MM.1S (cell line): ENCODE measurements around the gene YOD1.

Source experiments
- DNase-seq: peaks from one replicate; pipeline ENCODE4 v3.0.0-alpha.2; 2015
- H2AFZ ChIP-seq: fragments of 300-600 bp; sonication (generic); 2 replicates; pipeline ENCODE4 v1.6.0; 2016; ENCODE audit warnings: antibody characterized with exemption, low read length
- H3F3A ChIP-seq: fragments of 300-600 bp; sonication (generic); 2 replicates; pipeline ENCODE4 v1.6.1; 2016; ENCODE audit warnings: mild to moderate bottlenecking, antibody characterized with exemption, low read length, moderate library complexity, mixed read lengths; ENCODE audit not compliant: insufficient read depth
- H3K27ac ChIP-seq: fragments of 300-600 bp; sonication (generic); 2 replicates; pipeline ENCODE4 v1.5.1; 2016; ENCODE audit warnings: mild to moderate bottlenecking, low read length
- H3K27me3 ChIP-seq: fragments of 300-600 bp; sonication (generic); replicated peaks from 2 replicates; pipeline ENCODE4 v1.6.0; 2016; ENCODE audit warnings: low read length; ENCODE audit not compliant: insufficient read depth
- H3K36me3 ChIP-seq: fragments of 300-600 bp; sonication (generic); replicated peaks from 2 replicates; pipeline ENCODE4 v1.6.1; 2016; ENCODE audit warnings: mild to moderate bottlenecking, low read length, mixed read lengths; ENCODE audit not compliant: insufficient read depth
- H3K4me1 ChIP-seq: fragments of 300-600 bp; sonication (generic); 2 replicates; pipeline ENCODE4 v1.6.1; 2016; ENCODE audit warnings: low read length, mixed read lengths
- H3K4me2 ChIP-seq: fragments of 300-600 bp; sonication (generic); 2 replicates; pipeline ENCODE4 v1.6.0; 2016; ENCODE audit warnings: low read depth, low read length
- H3K4me3 ChIP-seq: fragments of 300-600 bp; sonication (generic); 2 replicates; pipeline ENCODE4 v1.5.1; 2016; ENCODE audit warnings: low read length, mixed read lengths
- H3K79me2 ChIP-seq: fragments of 300-600 bp; sonication (generic); 2 replicates; pipeline ENCODE4 v1.6.1; 2016; ENCODE audit warnings: mixed run types, low read length, mixed read lengths
- H3K9ac ChIP-seq: fragments of 300-600 bp; sonication (generic); 2 replicates; pipeline ENCODE4 v1.6.1; 2016; ENCODE audit warnings: low read length, mixed read lengths
- H3K9me2 ChIP-seq: fragments of 300-600 bp; sonication (generic); replicated peaks from 2 replicates; pipeline ENCODE4 v1.6.1; 2016; ENCODE audit warnings: mild to moderate bottlenecking, low read length, mixed read lengths; ENCODE audit not compliant: insufficient read depth
- H3K9me3 ChIP-seq: fragments of 300-600 bp; sonication (generic); replicated peaks from 2 replicates; pipeline ENCODE4 v1.6.1; 2016; ENCODE audit warnings: mild to moderate bottlenecking, low read length, mixed read lengths; ENCODE audit not compliant: insufficient read depth
- H4K20me1 ChIP-seq: fragments of 300-600 bp; sonication (generic); 2 replicates; pipeline ENCODE4 v1.6.1; 2016; ENCODE audit warnings: mild to moderate bottlenecking, low read length, moderate library complexity, mixed read lengths; ENCODE audit not compliant: insufficient read depth
- CTCF ChIP-seq: fragments of 300-600 bp; sonication (generic); IDR thresholded peaks from 2 replicates; pipeline ENCODE4 v1.5.1; 2016; ENCODE audit warnings: antibody characterized with exemption, low read length, mixed read lengths
- EZH2 ChIP-seq: fragments of 300-600 bp; sonication (generic); optimal IDR thresholded peaks from 2 replicates; pipeline ENCODE3; 2017; ENCODE audit warnings: low read depth, mild to moderate bottlenecking, antibody characterized with exemption, low read length, mixed read lengths
- EZH2phosphoT487 ChIP-seq: fragments of 300-600 bp; sonication (generic); IDR thresholded peaks from 2 replicates; pipeline ENCODE4 v1.6.1; 2018; ENCODE audit warnings: antibody characterized with exemption, low read length

YOD1 gene

GRCh38 chr1:207020709-207021107, 30.3 kb downstream of the YOD1 start:
- Histone ChIP-seq H3F3A (no peaks in the 10 kb centered on the region), H3K9me3 (no peaks in the 10 kb centered on the region), H3K9me2 (no peaks in the 10 kb centered on the region), H3K27me3 (no peaks in the 10 kb centered on the region; the same call in 1 of the 2 replicates), H3K4me1 (no peaks in the 10 kb centered on the region), H4K20me1 (no peaks in the 10 kb centered on the region), H3K36me3 (no peaks in the 10 kb centered on the region), H3K9ac (no peak overlapping the region), H3K4me2 (no peak overlapping the region), H3K79me2 (no peaks in the 10 kb centered on the region), H2AFZ (no peak overlapping the region), H3K27ac (no peak overlapping the region), H3K4me3 (no peak overlapping the region)
- no peak for DNase-seq
- TF ChIP-seq EZH2phosphoT487 (no peak), CTCF (no peak), EZH2 (no peak)

- Histone ChIP-seq H3K9ac (no peak overlapping the region), H3K27ac (no peak overlapping the region), H3K9me2 (no peaks in the 10 kb centered on the region), H3K4me1 (no peaks in the 10 kb centered on the region), H3F3A (no peaks in the 10 kb centered on the region), H3K79me2 (no peaks in the 10 kb centered on the region), H3K4me3 (no peak overlapping the region), H3K27me3 (no peaks in the 10 kb centered on the region), H2AFZ (no peak overlapping the region), H3K9me3 (no peaks in the 10 kb centered on the region), H3K4me2 (no peak overlapping the region), H4K20me1 (no peaks in the 10 kb centered on the region), H3K36me3 (no peaks in the 10 kb centered on the region)
- DNase-seq: no peak
- TF ChIP-seq EZH2phosphoT487: no peak
- no peak for TF ChIP-seq EZH2
These were observed 30.8 kb downstream of the YOD1 start for GRCh38 chr1:207020065-207020708.

GRCh38 chr1:207019661-207020060, 31.3 kb downstream of the YOD1 start:
- no peak overlapping the region for H3K9ac ChIP-seq
- H3K4me3 ChIP-seq: no peak overlapping the region
- no peaks in the 10 kb centered on the region for H4K20me1 ChIP-seq
- H3K27ac ChIP-seq: no peak overlapping the region
- H3K27me3 ChIP-seq: no peaks in the 10 kb centered on the region
- no peaks in the 10 kb centered on the region for H3K9me2 ChIP-seq
- no peak overlapping the region for H2AFZ ChIP-seq
- H3K79me2 ChIP-seq: no peaks in the 10 kb centered on the region
- no peak overlapping the region for H3K4me2 ChIP-seq
- no peaks in the 10 kb centered on the region for H3F3A ChIP-seq
- no peaks in the 10 kb centered on the region for H3K36me3 ChIP-seq
- DNase-seq: no peak
- no peak for TF ChIP-seq EZH2
- TF ChIP-seq CTCF: no peak
- no peak for TF ChIP-seq EZH2phosphoT487
- no peaks in the 10 kb centered on the region for H3K4me1 ChIP-seq
- no peaks in the 10 kb centered on the region for H3K9me3 ChIP-seq

GRCh38 chr1:207019161-207019560, 31.8 kb downstream of the YOD1 start:
- H3F3A ChIP-seq: no peaks in the 10 kb centered on the region
- H3K27me3 ChIP-seq: no peaks in the 10 kb centered on the region
- H3K79me2 ChIP-seq: no peaks in the 10 kb centered on the region
- H3K9me3 ChIP-seq: no peaks in the 10 kb centered on the region
- H3K36me3 ChIP-seq: no peaks in the 10 kb centered on the region
- no peaks in the 10 kb centered on the region for H3K4me1 ChIP-seq
- no peak for TF ChIP-seq EZH2
- no peak for TF ChIP-seq EZH2phosphoT487
- TF ChIP-seq CTCF: no peak
- H2AFZ ChIP-seq: no peak overlapping the region
- H3K27ac ChIP-seq: no peak overlapping the region
- H4K20me1 ChIP-seq: no peaks in the 10 kb centered on the region
- H3K9ac ChIP-seq: no peak overlapping the region
- DNase-seq: no peak
- H3K4me2 ChIP-seq: no peak overlapping the region
- H3K4me3 ChIP-seq: no peak overlapping the region
- no peaks in the 10 kb centered on the region for H3K9me2 ChIP-seq
